Keratinocyte (primary cell): ENCODE measurements around the gene SIDT2. TPM values are rescaled to one million over a fixed set of nuclear protein-coding genes. Genes with fewer than 3 reads are reported as not detected.
A peak's percentile ranks its signal among the peaks of the same experiment; 100 is the strongest.

ENCODE experiments used
- DNase-seq: peaks from one replicate; pipeline ENCODE4 v3.0.0-alpha.2; 2011; ENCODE audit warnings: low read depth, missing footprints, low spot score
- FAIRE-seq: peaks from 2 replicates; lab custom pipeline; 2011; peaks lifted over from hg19 to GRCh38; lab: Jason Lieb, UNC
- H2AFZ ChIP-seq: 2 replicates; pipeline ENCODE4 v1.6.0; 2012; ENCODE audit warnings: low read length, control low read depth, inconsistent platforms; ENCODE audit not compliant: control insufficient read depth
- H3K27ac ChIP-seq: 2 replicates; pipeline ENCODE4 v1.5.1; 2011; ENCODE audit warnings: low read length; ENCODE audit not compliant: control insufficient read depth, insufficient read depth
- H3K27me3 ChIP-seq: 3 replicates; pipeline ENCODE4 v1.6.0; 2011; ENCODE audit warnings: low read length; ENCODE audit not compliant: control insufficient read depth, insufficient read depth; ENCODE audit errors: extremely low read depth
- H3K36me3 ChIP-seq, 2 experiments: 2 replicates in 1 of 2; 3 replicates in 1 of 2; pipeline ENCODE4 v1.5.1; 2011; ENCODE audit warnings: low read length in 2 of 2, mild to moderate bottlenecking in 1 of 2; ENCODE audit not compliant: control insufficient read depth in 2 of 2, insufficient read depth in 2 of 2; ENCODE audit errors: extremely low read depth in 1 of 2
- H3K4me1 ChIP-seq: 3 replicates; pipeline ENCODE4 v1.5.1; 2011; ENCODE audit warnings: low read length; ENCODE audit not compliant: control insufficient read depth, insufficient read depth; ENCODE audit errors: extremely low read depth
- H3K4me2 ChIP-seq: 3 replicates; pipeline ENCODE4 v1.6.0; 2011; ENCODE audit warnings: low read depth, low read length; ENCODE audit not compliant: control insufficient read depth, insufficient read depth; ENCODE audit errors: extremely low read depth
- H3K4me3 ChIP-seq, 3 experiments: fragments of 200-600 bp in 1 of 3; sonication (generic) in 1 of 3; 2 replicates in 2 of 3; 3 replicates in 1 of 3; pipeline ENCODE4 v1.5.1; 2011 to 2016; ENCODE audit warnings: low read length in 3 of 3, mild to moderate bottlenecking in 3 of 3, control low read depth in 2 of 3, inconsistent platforms in 1 of 3, low read depth in 1 of 3, mixed read lengths in 1 of 3, mixed run types in 1 of 3, moderate library complexity in 1 of 3; ENCODE audit not compliant: control insufficient read depth in 2 of 3, insufficient read depth in 2 of 3; ENCODE audit errors: extremely low read depth in 1 of 3
- H3K79me2 ChIP-seq: 2 replicates; pipeline ENCODE4 v1.6.0; 2012; ENCODE audit warnings: low read length; ENCODE audit not compliant: control insufficient read depth, insufficient read depth
- H3K9ac ChIP-seq: 3 replicates; pipeline ENCODE4 v1.6.0; 2011; ENCODE audit warnings: low read length; ENCODE audit not compliant: control insufficient read depth, insufficient read depth; ENCODE audit errors: extremely low read depth
- H3K9me1 ChIP-seq: 3 replicates; pipeline ENCODE4 v1.6.0; 2011; ENCODE audit warnings: low read length; ENCODE audit not compliant: control insufficient read depth, insufficient read depth; ENCODE audit errors: extremely low read depth
- H3K9me3 ChIP-seq: 2 replicates; pipeline ENCODE4 v1.5.1; 2012; ENCODE audit warnings: low read depth, low read length; ENCODE audit not compliant: control insufficient read depth
- H4K20me1 ChIP-seq: 3 replicates; pipeline ENCODE4 v1.6.0; 2011; ENCODE audit warnings: low read length; ENCODE audit not compliant: control insufficient read depth, insufficient read depth; ENCODE audit errors: extremely low read depth
- CTCF ChIP-seq, 3 experiments: IDR thresholded peaks in 1 of 3; conservative IDR thresholded peaks in 1 of 3; optimal IDR thresholded peaks in 1 of 3; 2 replicates in 2 of 3; 3 replicates in 1 of 3; pipeline versions ENCODE3 to v1.5.1; 2011; ENCODE audit warnings: low read length in 3 of 3, mild to moderate bottlenecking in 3 of 3, moderate library complexity in 2 of 3, control low read depth in 1 of 3, inconsistent platforms in 1 of 3; ENCODE audit not compliant: insufficient read depth in 2 of 3; ENCODE audit errors: extremely low read depth in 1 of 3
- EZH2 ChIP-seq: IDR thresholded peaks from one replicate; pipeline ENCODE4 v1.6.1; 2012; ENCODE audit warnings: inconsistent platforms, mild to moderate bottlenecking, low read length, moderate library complexity
- dilution Hi-C: fragments of 300-500 bp; cut with MboI; formaldehyde crosslinking; loops from one replicate; pipeline ENCODE4 v1.7.0; 2020; ENCODE audit warnings: low sequenced_read_pairs; ENCODE audit not compliant: extremely low pct_ligation_motif_present
- polyA plus RNA-seq, 5 experiments: library from polyadenylated mRNA; depleted of rRNA in 3 of 5; stranded (reverse) in 3 of 5; stranded (forward) in 1 of 5; unstranded in 1 of 5; fragments of >200 nt; gene quantifications; 1 replicate in 1 of 5; 2 replicates in 3 of 5; 3 replicates in 1 of 5; pipeline versions ENCODE4 v1.2.1 to v1.2.3, GENCODE V29; 2011 to 2012; ENCODE audit warnings: missing spikeins in 2 of 5, low read depth in 1 of 5, low replicate concordance in 1 of 5

Gene SIDT2
- polyA plus RNA-seq, 1 donor (not counting 4 experiments of a cell fraction or from before 2014, with no cell fraction given): 9.8 TPM

- Histone ChIP-seq H3K36me3 (peaks cover 47 to 55% of the 10 kb centered on the region in 2 experiments), H2AFZ (no peak overlapping the region), H3K4me3 (no peak overlapping the region), H3K4me2 (no peak overlapping the region), H3K4me1 (peaks cover 5% of the 10 kb centered on the region), H3K27me3 (no peaks in the 10 kb centered on the region), H3K9ac (no peak overlapping the region), H4K20me1 (no peaks in the 10 kb centered on the region), H3K9me1 (peaks cover 2% of the 10 kb centered on the region), H3K27ac (no peak overlapping the region), H3K79me2 (peaks cover 15% of the 10 kb centered on the region), H3K9me3 (no peaks in the 10 kb centered on the region)
- TF ChIP-seq EZH2 (no peak), CTCF (optimal IDR thresholded peaks at IDR 0.05 in 1 of 3, IDR thresholded peaks at IDR 0.05 in 1 of 3, conservative IDR thresholded peaks at IDR 0.05 in 1 of 3; ENCODE audit: extremely low read depth in 1 of 3, insufficient read depth in 2 of 3, low read length in 3 of 3) (no peak)
- DNase-seq (no peak), FAIRE-seq (no peak)
- dilution Hi-C loops: no loop called here
Measured at GRCh38 chr11:117225553-117226170, 47.1 kb downstream of the SIDT2 start.

- peak; percentile 35 for DNase-seq
- H3K4me1 ChIP-seq: peaks cover 9% of the 10 kb centered on the region
Measured at GRCh38 chr11:117226388-117227385, 48.1 kb downstream of the SIDT2 start.

More at GRCh38 chr11:117226388-117227385, 48.1 kb downstream of the SIDT2 start:
- peak; percentile 69 for FAIRE-seq
- dilution Hi-C loops: no loop called here
- Histone ChIP-seq H3K27ac (no peak overlapping the region), H3K79me2 (peaks cover 25% of the 10 kb centered on the region), H4K20me1 (no peaks in the 10 kb centered on the region), H3K4me3 (no peak overlapping the region), H3K27me3 (no peaks in the 10 kb centered on the region), H3K4me2 (no peak overlapping the region), H2AFZ (no peak overlapping the region), H3K36me3 (peaks cover 43 to 50% of the 10 kb centered on the region in 2 experiments), H3K9me1 (peaks cover 2% of the 10 kb centered on the region), H3K9ac (no peak overlapping the region), H3K9me3 (no peaks in the 10 kb centered on the region)
- peak; percentile 69 to 76 (median 76) for TF ChIP-seq CTCF (optimal IDR thresholded peaks at IDR 0.05 in 1 of 3, IDR thresholded peaks at IDR 0.05 in 1 of 3, conservative IDR thresholded peaks at IDR 0.05 in 1 of 3; ENCODE audit: extremely low read depth in 1 of 3, insufficient read depth in 2 of 3, low read length in 3 of 3)
- TF ChIP-seq EZH2: no peak
